Testis (tissue), 3 donors: ENCODE measurements around the gene IKBIP. TPM values are rescaled to one million over a fixed set of nuclear protein-coding genes. Genes with fewer than 3 reads are reported as not detected.

Source experiments
- DNase-seq: peaks from one replicate; pipeline ENCODE4 v3.0.0-alpha.2; 2019
- H3K27ac ChIP-seq, 2 donors: fragments of 200-600 bp; sonication (generic); one replicate each; pipeline ENCODE4 v1.5.1; 2019
- H3K27me3 ChIP-seq: fragments of 200-600 bp; sonication (generic); one replicate; pipeline ENCODE4 v1.5.1; 2019
- H3K36me3 ChIP-seq: fragments of 200-600 bp; sonication (generic); one replicate; pipeline ENCODE4 v1.5.1; 2017; ENCODE audit warnings: low read depth; ENCODE audit errors: missing control alignments
- H3K4me1 ChIP-seq: fragments of 200-600 bp; sonication (generic); one replicate; pipeline ENCODE4 v1.5.1; 2019
- H3K4me3 ChIP-seq, 2 donors: fragments of 200-600 bp; sonication (generic); one replicate each; pipeline ENCODE4 v1.5.1; 2017 to 2019
- H3K9me3 ChIP-seq: fragments of 200-600 bp; sonication (generic); one replicate; pipeline ENCODE4 v1.5.1; 2017
- CTCF ChIP-seq, 3 experiments: fragments of 450-650 bp in 2 of 3; fragments of 200-600 bp in 1 of 3; sonication (generic) in 1 of 3; IDR thresholded peaks; one replicate each; pipeline ENCODE4 v1.5.1; 2016 to 2019; ENCODE audit warnings: antibody characterized with exemption in 3 of 3, mild to moderate bottlenecking in 2 of 3, moderate library complexity in 1 of 3
- POLR2A ChIP-seq: fragments of 450-650 bp; IDR thresholded peaks from one replicate; pipeline ENCODE4 v1.6.1; 2017; ENCODE audit warnings: antibody characterized with exemption, mild to moderate bottlenecking, moderate library complexity
- WGBS, 2 donors: methylation state at CpG; one replicate each; pipeline ENCODE4 v1.1.5; 2018; 5-methylcytosine and 5-hydroxymethylcytosine counted together
- intact Hi-C: fragments of 100-400 bp; cut with DNase I; formaldehyde crosslinking; loops from one replicate; pipeline ENCODE4 v1.15.1; 2023; ENCODE audit warnings: low total_unique reads
- polyA plus RNA-seq: library from polyadenylated mRNA; stranded (reverse); fragments of 350-450 nt; fragmentation: Illumina TruSeq; extraction: RNeasy Lipid Tissue Mini Kit (QIAGEN cat#74804); gene quantifications from one replicate; pipeline ENCODE4 v1.2.3, GENCODE V29; 2014; ENCODE audit warnings: low read depth, low replicate concordance; ENCODE audit not compliant: insufficient read depth
- total RNA-seq, 2 donors: library from RNA; depleted of rRNA; stranded (reverse); fragments of >200 nt; gene quantifications; one replicate each; pipeline ENCODE4 v1.2.3, GENCODE V29; 2016

Gene IKBIP
- total and polyA plus RNA-seq, 3 donors from 2014 or later: 3.7 to 7.7 (median 7.4) TPM

DNA sequence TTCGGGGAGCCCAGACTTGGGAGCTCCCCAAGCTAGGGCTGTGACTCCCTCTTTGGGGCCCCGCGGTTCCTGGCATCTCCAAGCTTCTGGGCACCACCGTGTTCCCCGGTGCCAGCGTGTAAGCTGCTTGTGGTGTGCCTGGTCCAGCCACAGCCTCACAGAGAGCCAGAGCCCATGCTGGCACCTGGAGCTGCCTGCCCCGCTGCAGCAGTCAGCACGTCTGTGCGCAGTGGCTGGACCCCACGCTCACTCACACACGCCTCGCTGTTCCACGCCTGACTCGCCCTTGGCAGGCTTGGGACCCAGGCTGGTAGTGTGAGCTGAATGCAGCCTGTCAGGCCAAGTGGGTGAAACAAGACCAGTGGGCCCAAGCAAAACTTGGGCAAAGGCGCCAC, 35.0 kb upstream of the IKBIP start:
- H3K36me3 ChIP-seq: no peaks in the 10 kb centered on the region
- H3K9me3 ChIP-seq: no peaks in the 10 kb centered on the region
- TF ChIP-seq POLR2A (no peak), CTCF (IDR thresholded peaks at IDR 0.05) (no peak)
- DNase-seq: no peak
- no peak overlapping the region for H3K4me3 ChIP-seq
- H3K4me1 ChIP-seq: no peaks in the 10 kb centered on the region
- WGBS, 2 donors: 88 to 96% methylated on average over 11 to 15 of the region's 15 CpGs
- H3K27ac ChIP-seq: no peak overlapping the region
- no peaks in the 10 kb centered on the region for H3K27me3 ChIP-seq
- intact Hi-C loops: no loop called here

- Histone ChIP-seq H3K4me1 (no peaks in the 10 kb centered on the region), H3K4me3 (no peak overlapping the region), H3K27ac (no peak overlapping the region), H3K36me3 (no peaks in the 10 kb centered on the region), H3K27me3 (no peaks in the 10 kb centered on the region), H3K9me3 (no peaks in the 10 kb centered on the region)
- TF ChIP-seq CTCF (IDR thresholded peaks at IDR 0.05) (no peak), POLR2A (no peak)
- intact Hi-C loops: no loop called here
- DNase-seq: no peak
- 92 to 97% methylated on average over 5 to 7 of the region's 7 CpGs for WGBS, 2 donors
Observed at GRCh38 chr12:98678946-98679610, 34.5 kb upstream of the IKBIP start.

- no peaks in the 10 kb centered on the region for H3K36me3 ChIP-seq
- no peak for DNase-seq
Observed at GRCh38 chr12:98678236-98678945, 33.8 kb upstream of the IKBIP start.

GRCh38 chr12:98674841-98675240, 30.3 kb upstream of the IKBIP start:
- Histone ChIP-seq H3K9me3 (no peaks in the 10 kb centered on the region), H3K27ac (no peak overlapping the region), H3K4me1 (no peaks in the 10 kb centered on the region), H3K36me3 (no peaks in the 10 kb centered on the region), H3K27me3 (no peaks in the 10 kb centered on the region), H3K4me3 (no peak overlapping the region)
- TF ChIP-seq POLR2A: no peak
- TF ChIP-seq CTCF (IDR thresholded peaks at IDR 0.05): no peak
- no peak for DNase-seq
- intact Hi-C loops: no loop called here

More at GRCh38 chr12:98678236-98678945, 33.8 kb upstream of the IKBIP start:
- Histone ChIP-seq H3K4me1 (no peaks in the 10 kb centered on the region), H3K27me3 (no peaks in the 10 kb centered on the region), H3K4me3 (no peak overlapping the region), H3K27ac (no peak overlapping the region), H3K9me3 (no peaks in the 10 kb centered on the region)
- WGBS, 2 donors: 93 to 95% methylated on average over 6 to 15 of the region's 15 CpGs
- intact Hi-C loops: no loop called here
- no peak for TF ChIP-seq POLR2A
- TF ChIP-seq CTCF (IDR thresholded peaks at IDR 0.05): no peak
